Measurements from ENCODE around the gene POLR2C. TPM values are rescaled to one million over a fixed set of nuclear protein-coding genes. Genes with fewer than 3 reads are reported as not detected.

POLR2C gene
- total and polyA plus RNA-seq, 2 of the 13 experiments (the other 11 are each of a cell fraction or from before 2014, with no cell fraction given): 104 to 216 TPM

- TF ChIP-seq SMAD3 (CRISPR knock-in tag; IDR thresholded peaks at IDR 0.05) (peak; percentile 97), ZNF292 (CRISPR knock-in tag; IDR thresholded peaks at IDR 0.05; ENCODE audit: borderline replicate concordance, low read depth) (no peak), ZNF703 (CRISPR knock-in tag; IDR thresholded peaks at IDR 0.05; ENCODE audit: borderline replicate concordance) (no peak), ZNF770 (CRISPR knock-in tag; IDR thresholded peaks at IDR 0.05) (peak; percentile 65), ZBTB20 (CRISPR knock-in tag; IDR thresholded peaks at IDR 0.05; ENCODE audit: borderline replicate concordance, low read depth) (no peak), ZNF609 (CRISPR knock-in tag; IDR thresholded peaks at IDR 0.05; ENCODE audit: borderline replicate concordance) (peak; percentile 69; the same call in 1 of the 2 replicates), NR2F1 (CRISPR knock-in tag; IDR thresholded peaks at IDR 0.05) (no peak; a peak in 1 of 4 replicates), ZBTB25 (CRISPR knock-in tag; IDR thresholded peaks at IDR 0.05) (peak; percentile 95), ZFP62 (CRISPR knock-in tag; IDR thresholded peaks at IDR 0.05) (no peak), ZNF678 (CRISPR knock-in tag; IDR thresholded peaks at IDR 0.05) (no peak), SCMH1 (CRISPR knock-in tag; IDR thresholded peaks at IDR 0.05; ENCODE audit: borderline replicate concordance) (no peak), NR0B2 (CRISPR knock-in tag; IDR thresholded peaks at IDR 0.05) (peak; percentile 81; the same call in 1 of the 2 replicates), ZMYM4 (CRISPR knock-in tag; IDR thresholded peaks at IDR 0.05) (peak; percentile 100), PAF1 (CRISPR knock-in tag; IDR thresholded peaks at IDR 0.05) (no peak), ZNF12 (CRISPR knock-in tag; IDR thresholded peaks at IDR 0.05) (peak; percentile 53; the same call in 1 of the 2 replicates), HDAC1 (CRISPR knock-in tag; IDR thresholded peaks at IDR 0.05) (peak; percentile 96), MEIS2 (CRISPR knock-in tag; IDR thresholded peaks at IDR 0.05) (peak; percentile 23; the same call in 1 of the 2 replicates), TFDP2 (CRISPR knock-in tag; IDR thresholded peaks at IDR 0.05) (peak; percentile 87), TBX2 (CRISPR knock-in tag; IDR thresholded peaks at IDR 0.05; ENCODE audit: borderline replicate concordance) (peak; percentile 77; the same call in 1 of the 2 replicates)
Observed at GRCh38 chr16:57462209-57462977, at the start of gene POLR2C (continued).
